ENCODE results near the gene IL33.

GRCh38 chr9:6304232-6304631 is 88.6 kb downstream of the IL33 start:
- TF ChIP-seq PATZ1 (CRISPR knock-in tag; IDR thresholded peaks at IDR 0.05; ENCODE audit: borderline replicate concordance): no peak
- no peak for TF ChIP-seq CREB5 (CRISPR knock-in tag; IDR thresholded peaks at IDR 0.05; ENCODE audit: low read depth)
- no peak for TF ChIP-seq ZFP30 (CRISPR knock-in tag; IDR thresholded peaks at IDR 0.05)

Measured in SK-N-SH treated with all-trans-retinoic acid at 6 μM for 48 hours (cell line).